ENCODE measurements around the gene RAF1.
"Not testable (repeated sequence)": the region's sequence is repeated elsewhere in the genome, so short reads cannot be mapped to it uniquely, and the experiment has no call there.

RAF1 gene

DNA sequence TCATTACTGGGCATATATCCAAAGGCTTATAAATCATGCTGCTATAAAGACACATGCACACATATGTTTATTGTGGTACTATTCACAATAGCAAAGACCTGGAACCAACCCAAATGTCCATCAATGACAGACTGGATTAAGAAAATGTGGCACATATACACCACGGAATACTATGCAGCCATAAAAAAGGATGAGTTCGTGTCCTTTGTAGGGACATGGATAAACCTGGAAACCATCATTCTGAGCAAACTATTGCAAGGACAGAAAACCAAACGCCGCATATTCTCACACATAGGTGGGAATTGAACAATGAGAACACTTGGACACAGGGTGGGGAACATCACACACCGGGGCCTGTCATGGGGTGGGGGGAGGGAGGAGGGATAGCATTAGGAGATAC lies 23.1 kb downstream of the RAF1 start:
- not testable (repeated sequence) for DNase-seq (ENCODE audit: low read depth, low spot score)

DNA sequence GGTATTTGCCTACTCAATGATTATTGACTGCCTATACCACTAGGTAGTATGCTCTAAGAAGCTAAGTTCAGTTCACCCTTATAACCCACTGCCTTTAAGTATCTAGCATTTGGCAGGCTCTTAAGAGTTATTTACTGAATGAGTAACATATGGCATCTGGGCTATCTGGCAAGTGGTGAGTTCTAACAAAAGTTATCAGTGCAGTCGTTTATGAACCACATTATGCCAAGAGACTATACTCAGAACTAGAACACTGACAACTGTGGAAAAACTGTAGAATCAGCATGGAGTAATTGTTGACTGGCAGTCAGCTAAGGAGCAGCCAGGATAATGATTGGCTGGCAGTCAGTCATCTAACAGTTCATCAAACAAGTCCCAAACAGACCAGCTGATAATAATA lies 25.8 kb downstream of the RAF1 start:
- no peak for DNase-seq (ENCODE audit: low read depth, low spot score)

DNA sequence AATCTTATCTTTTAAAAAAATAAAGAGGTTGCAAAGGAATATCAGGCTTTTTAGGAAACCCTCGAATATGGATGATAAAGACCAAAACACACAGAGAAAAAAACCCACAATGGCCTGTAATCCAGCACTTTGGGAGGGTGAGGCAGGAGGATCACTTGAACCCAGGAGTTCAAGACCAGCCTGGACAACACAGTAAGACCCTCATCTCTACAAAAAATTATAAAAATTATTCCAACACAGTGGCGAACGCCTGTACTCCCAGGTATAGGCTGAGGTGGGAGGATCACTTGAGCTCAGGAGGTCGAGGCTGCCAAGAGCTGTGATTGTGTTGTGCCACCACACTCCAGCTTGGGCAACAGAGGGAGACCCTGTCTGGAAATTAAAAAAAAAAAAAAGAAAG lies 30.8 kb downstream of the RAF1 start:
- no peak for DNase-seq (ENCODE audit: low read depth, low spot score)

DNA sequence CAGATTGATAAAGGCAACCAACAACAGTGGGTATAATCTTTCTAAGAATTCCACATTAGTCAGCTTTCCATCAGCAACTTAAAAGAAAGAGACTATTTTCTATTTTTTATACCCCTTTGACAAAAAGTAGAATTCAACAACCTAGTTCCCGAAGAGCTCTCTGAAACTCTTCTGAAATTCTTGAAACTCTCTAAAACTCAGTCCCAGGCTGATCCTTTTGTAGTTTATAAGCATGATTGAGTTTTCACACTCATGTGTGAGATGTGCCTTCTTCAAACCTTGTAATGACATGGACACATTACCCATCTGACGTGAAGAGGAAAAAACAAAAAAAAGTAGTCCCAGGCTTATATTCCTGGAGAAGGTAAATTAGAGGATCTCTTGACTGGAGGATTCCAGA lies 31.4 kb downstream of the RAF1 start:
- no peak for DNase-seq (ENCODE audit: low read depth, low spot score)

DNA sequence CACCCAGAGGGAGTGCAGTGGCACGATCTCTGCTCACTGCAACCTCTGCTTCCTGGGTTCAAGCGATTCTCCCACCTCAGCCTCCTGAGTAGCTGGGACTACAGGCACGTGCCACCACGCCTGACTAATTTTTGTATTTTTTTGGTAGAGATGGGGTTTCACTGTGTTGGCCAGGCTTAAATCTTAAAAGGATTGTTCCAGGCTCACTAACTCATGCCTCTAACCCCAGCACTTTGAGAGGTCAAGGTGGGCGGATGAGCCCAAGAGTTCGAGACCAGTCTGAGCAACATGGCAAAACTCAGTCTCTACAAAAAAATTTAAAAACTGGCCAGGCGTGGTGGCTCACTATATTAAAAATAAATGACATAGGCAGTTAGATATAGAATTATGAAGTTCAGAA lies 33.1 kb downstream of the RAF1 start:
- not testable (repeated sequence) for DNase-seq (ENCODE audit: low read depth, low spot score)

DNA sequence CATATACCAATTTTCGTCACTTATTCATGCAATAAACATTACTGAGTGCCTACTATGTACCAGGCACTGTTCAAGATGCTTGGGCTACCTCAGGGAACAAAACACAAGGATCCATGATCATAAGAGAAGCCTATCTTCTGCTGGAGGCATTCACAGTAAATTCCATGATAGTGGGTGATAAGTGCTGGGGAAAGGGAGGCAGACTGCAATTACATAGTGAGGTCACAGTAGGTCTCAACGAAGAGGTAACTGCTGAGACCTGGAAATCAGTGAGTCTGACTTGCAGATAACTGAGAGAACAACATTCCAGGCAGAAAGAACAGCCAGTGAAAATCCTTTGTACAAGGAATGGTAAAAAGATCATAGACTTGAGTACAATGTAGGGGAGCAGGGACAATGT lies 33.6 kb downstream of the RAF1 start:
- DNase-seq (ENCODE audit: low read depth, low spot score): no peak

DNA sequence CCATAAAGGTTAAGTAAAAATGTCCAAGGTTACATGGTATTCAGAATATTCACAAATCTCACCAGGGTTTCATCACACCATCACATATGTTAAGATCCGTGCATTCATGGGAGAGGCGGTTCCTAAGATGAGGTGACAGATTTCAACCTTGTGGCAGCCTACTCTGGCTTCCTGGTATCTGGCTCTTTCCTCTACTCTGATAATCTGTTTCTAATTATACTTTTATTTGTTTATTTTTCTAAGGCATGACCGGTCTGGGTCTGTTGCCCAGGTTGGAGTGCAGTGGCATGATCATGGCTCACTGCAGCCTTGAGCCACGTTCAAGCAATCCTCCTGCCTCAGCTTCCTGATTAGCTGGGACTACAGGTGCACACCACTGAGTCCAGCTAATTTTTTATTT lies 34.4 kb downstream of the RAF1 start:
- no peak for DNase-seq (ENCODE audit: low read depth, low spot score)

DNA sequence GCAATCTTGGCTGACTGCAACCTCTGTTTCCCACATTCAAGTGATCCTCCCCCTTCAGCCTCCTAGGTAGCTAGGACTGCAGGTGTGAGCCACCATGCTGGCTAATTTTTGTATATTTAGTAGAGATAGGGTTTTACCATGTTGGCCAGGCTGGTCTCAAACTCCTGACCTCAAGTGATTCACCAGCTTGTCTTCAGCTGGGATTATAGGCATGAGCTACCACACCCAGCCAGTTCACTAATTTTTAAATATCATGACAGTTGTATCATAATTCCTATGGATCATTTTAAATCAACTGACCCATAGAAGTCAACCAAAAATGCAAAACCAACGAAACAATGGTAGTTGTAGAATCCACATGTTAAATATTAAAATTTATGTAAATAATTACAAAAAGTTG lies 35.1 kb downstream of the RAF1 start:
- DNase-seq (ENCODE audit: low read depth, low spot score): no peak

DNA sequence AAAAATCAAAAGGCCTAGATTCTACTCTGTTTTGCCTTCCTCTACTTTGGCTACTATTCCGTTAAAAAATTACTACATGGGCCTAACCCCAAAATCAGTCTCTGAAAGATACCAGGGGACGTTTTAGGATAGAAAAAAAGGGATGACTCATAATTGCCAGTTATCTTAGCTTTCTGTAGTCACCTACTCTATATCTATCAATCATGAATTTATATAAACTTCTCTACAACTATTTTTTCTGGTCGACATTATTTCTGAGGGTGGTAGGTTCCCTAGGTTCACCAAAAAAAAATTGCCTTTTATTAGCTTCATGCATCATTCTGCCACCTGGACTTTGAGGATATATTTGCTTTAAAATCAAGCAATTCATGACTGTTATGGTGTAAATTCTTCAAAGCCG lies 36.5 kb downstream of the RAF1 start:
- no peak for DNase-seq (ENCODE audit: low read depth, low spot score)

DNA sequence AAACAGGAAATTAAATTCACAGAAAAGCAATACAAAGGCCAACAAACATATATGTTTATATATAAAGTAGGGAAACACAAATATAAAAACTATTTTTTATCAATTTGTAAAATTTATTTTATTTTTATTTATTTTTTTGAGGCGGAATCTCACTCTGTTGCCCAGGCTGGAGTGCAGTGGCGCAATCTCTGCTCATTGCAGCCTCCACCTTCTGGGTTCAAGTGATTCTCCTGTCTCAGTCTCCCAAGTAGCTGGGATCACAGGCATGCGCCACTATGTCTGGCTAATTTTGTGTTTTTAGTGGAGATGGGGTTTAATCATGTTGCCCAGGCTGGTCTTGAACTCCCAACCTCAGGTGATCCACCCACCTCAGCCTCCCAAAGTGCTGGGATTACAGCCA lies 39.0 kb downstream of the RAF1 start:
- DNase-seq (ENCODE audit: low read depth, low spot score): not testable (repeated sequence)

DNA sequence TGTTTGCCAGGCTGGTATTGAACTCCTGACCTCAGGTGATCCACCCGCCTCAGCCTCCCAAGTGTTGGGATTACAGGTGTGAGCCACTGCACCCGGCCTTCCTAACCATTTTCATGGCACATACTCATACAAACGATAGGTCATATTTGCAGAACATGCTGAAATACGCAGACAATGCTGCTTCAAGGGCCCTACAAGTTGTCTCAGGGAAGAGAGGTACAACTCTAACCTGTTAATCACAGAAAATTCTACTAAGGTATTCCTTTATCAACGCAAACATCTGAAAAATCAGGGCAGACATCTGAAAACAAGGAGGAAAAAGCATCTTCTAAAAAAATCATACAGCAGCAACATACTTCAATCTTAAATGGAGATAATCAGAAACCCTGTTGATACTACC lies 39.9 kb downstream of the RAF1 start:
- DNase-seq (ENCODE audit: low read depth, low spot score): no peak

DNA sequence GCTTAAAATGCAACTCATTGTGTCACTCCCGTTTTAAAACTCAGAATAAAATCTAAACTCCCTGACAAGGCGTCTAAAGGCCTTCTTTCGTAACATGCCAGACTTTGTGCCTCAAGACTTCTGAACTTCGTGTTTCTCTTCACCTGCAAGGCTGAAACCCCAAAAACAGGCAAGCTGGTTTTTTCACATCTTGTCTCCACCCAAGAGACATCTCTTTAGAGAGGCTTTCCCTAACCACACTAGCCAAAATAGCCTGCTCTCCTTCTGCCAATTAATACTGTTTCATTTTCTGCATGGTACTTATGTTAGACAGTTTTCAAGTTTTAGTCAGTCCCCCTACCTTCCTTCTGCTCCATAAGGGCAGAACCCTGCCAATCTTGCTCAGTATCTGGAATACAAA lies 41.6 kb downstream of the RAF1 start:
- no peak for DNase-seq (ENCODE audit: low read depth, low spot score)

DNA sequence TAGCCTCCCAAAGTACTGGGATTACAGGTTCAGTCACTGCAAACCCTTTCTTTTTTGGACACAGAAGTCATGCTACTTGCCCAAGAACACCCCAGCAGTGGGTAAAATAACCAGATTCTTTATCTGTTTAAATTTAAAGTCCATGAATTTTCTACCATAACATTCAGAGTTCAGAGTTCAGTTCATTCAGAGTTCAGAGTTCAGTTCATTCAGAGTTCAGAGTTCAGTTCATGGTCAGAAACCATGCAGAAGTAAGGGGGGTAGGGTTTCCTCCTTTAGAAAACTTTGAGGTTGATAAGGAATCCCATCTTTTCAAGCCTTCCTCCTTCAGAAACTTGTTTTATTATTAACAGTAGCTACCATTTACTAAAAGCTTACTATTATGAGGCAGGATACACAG lies 43.2 kb downstream of the RAF1 start:
- no peak for DNase-seq (ENCODE audit: low read depth, low spot score)

DNA sequence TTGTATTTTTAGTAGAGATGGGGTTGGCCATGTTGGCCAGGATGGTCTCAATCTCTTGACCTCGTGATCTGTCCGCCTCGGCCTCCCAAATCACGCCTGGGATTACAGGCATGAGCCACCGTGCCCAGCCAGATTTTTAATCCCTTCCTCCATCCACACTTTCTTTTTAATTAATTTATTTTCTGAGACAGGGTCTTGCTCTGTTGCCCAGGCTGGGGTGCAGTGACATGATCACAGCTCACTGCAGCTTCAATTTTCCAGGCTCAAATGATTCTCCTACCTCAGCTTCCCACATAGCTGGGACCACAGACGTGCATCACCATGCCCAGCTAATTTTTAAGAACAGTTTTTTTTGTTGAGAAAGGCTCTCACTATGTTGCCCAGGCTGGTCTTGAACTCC lies 43.6 kb downstream of the RAF1 start:
- DNase-seq (ENCODE audit: low read depth, low spot score): no peak

DNA sequence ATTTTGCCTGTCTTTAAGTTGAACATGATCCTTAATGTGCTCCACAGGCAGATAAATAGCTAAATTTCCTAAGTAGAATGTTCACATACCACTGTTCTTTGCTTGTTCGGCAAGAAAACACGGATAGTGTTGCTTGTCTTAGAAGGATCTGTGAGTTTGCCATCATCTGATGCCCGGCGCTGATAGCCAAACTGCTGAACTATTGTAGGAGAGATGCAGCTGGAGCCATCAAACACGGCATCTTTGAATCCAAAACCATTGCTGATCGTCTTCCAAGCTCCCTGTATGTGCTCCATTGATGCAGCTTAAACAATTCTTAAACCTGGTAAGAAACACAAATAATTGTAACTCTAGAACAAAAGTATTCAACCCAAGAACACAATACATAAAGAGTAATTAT lies 45.5 kb downstream of the RAF1 start:
- DNase-seq (ENCODE audit: low read depth, low spot score): no peak

DNA sequence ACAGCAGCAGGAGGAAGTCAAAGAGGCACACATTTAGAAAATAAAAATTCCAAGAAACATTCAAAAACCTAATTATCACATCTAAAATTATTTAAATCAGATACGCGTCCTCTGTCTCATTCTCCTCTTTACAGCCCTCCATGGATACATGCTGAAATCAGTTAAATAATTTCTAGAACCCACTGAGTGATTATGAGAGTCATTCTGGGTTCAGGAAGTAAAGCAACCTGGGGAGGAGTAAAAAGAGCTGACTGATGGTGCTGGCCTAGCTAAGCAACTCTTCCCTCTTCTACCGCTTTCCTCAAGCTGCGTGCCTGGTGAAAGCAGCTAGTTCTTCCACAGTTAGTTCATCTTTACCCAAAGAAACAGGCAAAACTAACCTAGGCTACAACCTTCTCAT lies 48.7 kb downstream of the RAF1 start:
- no peak for DNase-seq (ENCODE audit: low read depth, low spot score)

DNA sequence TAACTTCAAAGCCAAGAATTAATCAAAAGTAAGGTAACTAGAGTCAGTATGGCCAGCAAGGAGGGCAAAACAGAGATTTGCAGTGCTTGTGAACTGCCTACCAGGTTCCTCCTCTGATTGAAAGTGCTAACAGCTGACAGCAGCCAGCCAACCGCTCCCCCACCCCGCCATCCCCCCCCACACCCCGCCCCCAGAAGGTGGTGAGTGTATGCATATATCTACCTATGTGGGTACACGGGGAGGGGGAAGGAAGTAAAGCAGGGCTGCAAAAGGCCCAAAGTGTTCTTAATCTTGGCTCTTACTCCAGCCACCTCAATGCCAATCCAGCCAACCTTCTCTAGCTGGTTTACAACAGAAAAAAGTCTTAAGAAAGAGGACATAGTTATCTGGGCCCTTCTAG lies 50.7 kb downstream of the RAF1 start:
- DNase-seq (ENCODE audit: low read depth, low spot score): no peak

DNA sequence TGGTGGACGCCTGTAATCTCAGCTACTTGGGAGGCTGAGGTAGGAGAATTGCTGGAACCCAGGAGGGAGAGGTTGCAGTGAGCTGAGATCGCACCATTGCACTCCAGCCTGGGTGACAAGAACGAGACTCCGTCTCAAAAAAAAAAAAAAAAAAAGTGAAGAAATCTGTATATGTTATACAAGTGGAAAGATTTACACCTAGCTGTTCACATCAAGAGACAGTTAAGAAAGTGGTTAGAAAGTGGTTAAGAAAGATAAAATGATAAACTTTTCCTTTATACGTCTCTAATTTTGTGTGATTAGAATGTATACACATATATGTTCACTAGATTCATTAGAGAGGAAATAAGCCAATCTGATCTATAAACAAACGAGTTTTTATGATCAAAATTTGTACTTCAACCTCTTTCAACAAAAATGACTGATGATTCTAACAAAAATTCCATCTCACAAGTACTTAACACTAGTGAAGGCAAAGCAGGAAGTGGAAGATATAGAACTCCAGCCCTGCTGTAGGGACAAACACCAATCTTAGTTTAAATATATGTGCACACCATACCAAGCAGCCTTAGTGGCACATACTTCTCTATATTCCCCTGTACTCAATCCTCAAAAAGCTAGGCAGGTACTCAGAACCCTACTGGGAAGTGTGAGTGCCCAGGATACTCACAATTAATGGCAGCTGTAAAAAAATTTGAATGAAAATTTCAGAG lies 51.2 kb downstream of the RAF1 start:
- no peak for DNase-seq (ENCODE audit: low read depth, low spot score)

DNA sequence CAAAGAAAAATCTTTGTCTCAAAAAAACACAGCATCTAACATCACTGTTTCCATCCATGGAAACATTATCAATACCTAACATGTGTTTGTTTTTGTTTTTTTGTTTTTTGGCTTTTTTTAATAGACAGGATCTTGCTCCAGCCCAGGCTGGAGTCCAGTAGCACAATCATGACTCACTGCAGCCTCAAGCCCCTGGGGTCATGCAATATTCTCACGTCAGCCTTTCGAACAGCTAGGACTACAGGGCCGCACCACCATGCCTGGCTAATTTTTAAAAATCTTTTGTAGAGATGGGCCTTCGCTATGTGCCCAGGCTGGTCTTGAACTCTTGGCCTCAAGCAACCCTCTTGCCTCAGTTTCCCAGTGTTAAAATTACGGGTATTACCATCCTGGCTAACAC lies 52.8 kb downstream of the RAF1 start:
- no peak for DNase-seq (ENCODE audit: low read depth, low spot score)

DNA sequence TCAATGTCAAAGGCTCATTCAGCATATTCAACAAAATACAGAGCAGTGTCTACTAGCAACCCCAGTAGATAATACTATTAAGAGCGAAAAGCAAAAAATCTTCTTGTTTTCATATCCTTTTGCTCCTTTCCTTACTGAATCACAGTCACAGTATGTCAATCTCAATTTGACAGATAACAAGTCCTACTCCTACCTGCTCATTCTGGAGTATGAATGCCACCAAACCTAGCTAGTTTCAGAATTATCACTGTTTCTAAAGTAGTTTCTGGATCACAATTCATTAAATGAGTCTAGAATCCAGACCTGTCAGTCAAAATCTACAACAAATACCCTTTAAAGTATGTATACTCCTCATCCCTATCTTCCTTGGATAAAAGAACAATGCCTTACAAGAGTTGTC lies 55.5 kb downstream of the RAF1 start:
- DNase-seq (ENCODE audit: low read depth, low spot score): no peak

DNA sequence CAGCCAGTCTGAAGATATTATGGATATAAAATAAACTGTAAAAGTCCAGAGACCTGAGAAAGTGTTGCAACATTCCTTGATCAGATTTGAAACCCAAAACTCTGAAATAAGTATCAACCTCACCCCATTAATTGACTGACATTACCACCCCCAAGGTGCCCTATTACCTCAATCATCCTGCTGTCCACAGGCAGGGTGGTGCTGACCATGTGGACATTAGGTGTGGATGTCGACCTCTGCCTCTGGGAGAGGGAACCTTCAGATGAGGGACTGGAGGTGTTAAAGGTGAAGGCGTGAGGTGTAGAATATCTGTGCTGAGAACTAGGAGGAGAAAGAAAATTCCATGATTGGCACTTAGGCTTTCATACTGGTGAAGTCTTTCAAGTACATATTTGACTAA lies 59.9 kb downstream of the RAF1 start:
- no peak for DNase-seq (ENCODE audit: low read depth, low spot score)

DNA sequence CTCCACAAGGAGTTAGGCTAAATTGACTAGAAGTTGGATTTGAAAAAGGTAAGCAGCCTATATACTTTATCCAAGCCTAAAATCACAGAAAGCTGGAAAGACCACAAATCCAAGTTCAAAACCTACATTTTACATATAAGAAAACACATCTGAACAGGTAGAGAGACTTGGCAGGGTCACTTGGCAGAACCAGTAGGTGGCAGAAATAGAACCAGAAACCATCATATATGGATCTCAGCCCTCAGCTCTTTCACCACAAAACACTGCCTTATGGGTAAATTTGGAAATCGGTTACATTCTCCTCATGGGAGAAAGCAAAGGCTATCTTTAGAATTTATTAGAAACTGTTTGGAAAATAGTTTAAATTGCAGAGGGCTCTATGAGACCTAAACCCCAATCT lies 62.8 kb downstream of the RAF1 start:
- no peak for DNase-seq (ENCODE audit: low read depth, low spot score)

DNA sequence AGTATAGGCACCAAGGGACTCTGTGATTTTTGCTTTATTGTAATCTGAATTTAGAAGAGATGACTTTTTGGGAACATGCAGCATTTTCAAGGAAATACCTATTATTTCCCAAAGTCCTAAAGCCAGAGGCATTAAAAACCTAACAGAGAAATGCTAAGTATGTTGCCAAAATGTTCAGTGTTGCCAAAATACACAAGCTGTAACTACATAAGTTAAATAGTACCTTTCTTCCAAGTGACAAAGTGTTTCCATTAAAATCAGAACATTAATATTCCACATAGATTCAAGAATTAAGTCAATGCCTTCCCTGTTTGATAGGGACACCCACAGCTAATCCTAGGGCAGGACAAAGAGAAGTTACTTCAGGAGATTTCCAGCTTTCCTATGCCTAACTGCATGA lies 65.0 kb downstream of the RAF1 start:
- no peak for DNase-seq (ENCODE audit: low read depth, low spot score)

DNA sequence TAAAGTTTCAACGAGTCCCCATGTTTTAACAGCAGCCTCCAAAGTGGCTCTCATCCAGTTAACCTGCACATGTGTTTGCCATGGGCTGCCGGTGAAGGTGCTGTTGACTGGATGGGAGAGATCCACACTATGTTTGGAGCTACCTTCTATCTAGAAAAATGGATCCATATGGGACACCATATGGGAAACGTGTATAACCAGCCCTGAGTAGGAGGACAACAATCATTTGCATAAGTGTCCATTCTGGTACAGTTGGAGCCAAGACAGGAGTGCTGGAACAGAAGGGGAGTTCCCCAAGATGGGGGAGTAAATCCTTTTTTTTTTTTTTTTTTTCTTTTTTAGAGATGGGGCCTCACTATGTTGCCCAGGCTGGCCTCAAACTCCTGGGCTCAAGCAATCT lies 70.4 kb downstream of the RAF1 start:
- DNase-seq (ENCODE audit: low read depth, low spot score): no peak
